Measurements from ENCODE around the gene SPATA31C2. TPM values are rescaled to one million over a fixed set of nuclear protein-coding genes. Genes with fewer than 3 reads are reported as not detected.

The SPATA31C2 gene
- polyA plus RNA-seq, 1 donor (not counting 4 experiments of a cell fraction or from before 2014, with no cell fraction given): not detected

GRCh38 chr9:88092797-88093331, 45.4 kb downstream of the SPATA31C2 start:
- no peaks in the 10 kb centered on the region for H3K9me1 ChIP-seq (ENCODE audit: control insufficient read depth, extremely low read depth, insufficient read depth, low read length)
- H2AFZ ChIP-seq (ENCODE audit: control insufficient read depth, low read length): no peak overlapping the region
- no peaks in the 10 kb centered on the region for H3K79me2 ChIP-seq (ENCODE audit: control insufficient read depth, insufficient read depth, low read length)
- H3K36me3 ChIP-seq (ENCODE audit: control insufficient read depth in 2 of 2, extremely low read depth in 1 of 2, insufficient read depth in 2 of 2, low read length in 2 of 2): no peaks in the 10 kb centered on the region
- H3K4me1 ChIP-seq (ENCODE audit: control insufficient read depth, extremely low read depth, insufficient read depth, low read length): no peaks in the 10 kb centered on the region
- FAIRE-seq (no peak), DNase-seq (ENCODE audit: low read depth, low spot score) (no peak)
- no peak overlapping the region for H3K4me3 ChIP-seq (ENCODE audit: control insufficient read depth in 2 of 3, extremely low read depth in 1 of 3, insufficient read depth in 2 of 3, low read depth in 1 of 3, low read length in 3 of 3)
- TF ChIP-seq EZH2 (IDR thresholded peaks at IDR 0.05; ENCODE audit: low read length) (no peak), CTCF (optimal IDR thresholded peaks at IDR 0.05 in 1 of 3, IDR thresholded peaks at IDR 0.05 in 1 of 3, conservative IDR thresholded peaks at IDR 0.05 in 1 of 3; ENCODE audit: extremely low read depth in 1 of 3, insufficient read depth in 2 of 3, low read length in 3 of 3) (no peak)
- H3K27ac ChIP-seq (ENCODE audit: control insufficient read depth, insufficient read depth, low read length): no peak overlapping the region
- H3K27me3 ChIP-seq (ENCODE audit: control insufficient read depth, extremely low read depth, insufficient read depth, low read length): no peaks in the 10 kb centered on the region
- dilution Hi-C loops (cut with MboI; ENCODE audit: extremely low pct_ligation_motif_present, low sequenced_read_pairs): no loop called here
- no peaks in the 10 kb centered on the region for H4K20me1 ChIP-seq (ENCODE audit: control insufficient read depth, extremely low read depth, insufficient read depth, low read length)
- no peaks in the 10 kb centered on the region for H3K9me3 ChIP-seq (ENCODE audit: control insufficient read depth, low read depth, low read length)
- H3K4me2 ChIP-seq (ENCODE audit: control insufficient read depth, extremely low read depth, insufficient read depth, low read depth, low read length): no peak overlapping the region
- no peak overlapping the region for H3K9ac ChIP-seq (ENCODE audit: control insufficient read depth, extremely low read depth, insufficient read depth, low read length)

DNA sequence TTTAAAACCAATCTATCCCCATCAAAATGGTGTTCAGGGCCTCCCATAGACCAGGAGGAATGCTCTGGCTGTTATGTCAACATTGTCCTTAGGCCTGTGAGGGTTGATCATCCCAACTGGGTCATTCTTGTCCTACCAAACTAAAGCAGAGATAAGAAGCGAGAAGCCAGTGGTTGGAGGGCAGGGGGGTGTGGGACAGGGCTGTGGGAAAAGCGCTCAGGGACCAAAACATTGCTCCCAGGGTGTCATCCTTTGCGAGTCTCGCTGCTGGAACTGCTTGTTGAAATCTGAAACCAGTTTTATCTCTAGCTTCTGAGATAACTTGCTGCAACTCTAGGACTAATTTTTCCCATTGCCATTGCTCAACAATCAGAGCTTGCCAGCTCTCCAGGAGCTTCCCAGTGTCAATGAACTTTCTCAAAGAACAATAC, 48.1 kb downstream of the SPATA31C2 start:
- Histone ChIP-seq H3K4me2 (ENCODE audit: control insufficient read depth, extremely low read depth, insufficient read depth, low read depth, low read length) (no peak overlapping the region), H3K4me1 (ENCODE audit: control insufficient read depth, extremely low read depth, insufficient read depth, low read length) (peaks cover 2% of the 10 kb centered on the region)
- no peak for FAIRE-seq

More for the DNA sequence above, 48.1 kb downstream of the SPATA31C2 start:
- no peak for DNase-seq (ENCODE audit: low read depth, low spot score)
- no peak overlapping the region for H3K27ac ChIP-seq (ENCODE audit: control insufficient read depth, insufficient read depth, low read length)
- no peaks in the 10 kb centered on the region for H3K27me3 ChIP-seq (ENCODE audit: control insufficient read depth, extremely low read depth, insufficient read depth, low read length)
- dilution Hi-C loops (cut with MboI; ENCODE audit: extremely low pct_ligation_motif_present, low sequenced_read_pairs): no loop called here
- H3K9ac ChIP-seq (ENCODE audit: control insufficient read depth, extremely low read depth, insufficient read depth, low read length): no peak overlapping the region
- no peak overlapping the region for H3K4me3 ChIP-seq (ENCODE audit: control insufficient read depth in 2 of 3, extremely low read depth in 1 of 3, insufficient read depth in 2 of 3, low read depth in 1 of 3, low read length in 3 of 3)
- no peak overlapping the region for H2AFZ ChIP-seq (ENCODE audit: control insufficient read depth, low read length)
- TF ChIP-seq EZH2 (IDR thresholded peaks at IDR 0.05; ENCODE audit: low read length): no peak
- TF ChIP-seq CTCF (optimal IDR thresholded peaks at IDR 0.05 in 1 of 3, IDR thresholded peaks at IDR 0.05 in 1 of 3, conservative IDR thresholded peaks at IDR 0.05 in 1 of 3; ENCODE audit: extremely low read depth in 1 of 3, insufficient read depth in 2 of 3, low read length in 3 of 3): no peak
- H3K36me3 ChIP-seq (ENCODE audit: control insufficient read depth in 2 of 2, extremely low read depth in 1 of 2, insufficient read depth in 2 of 2, low read length in 2 of 2): no peaks in the 10 kb centered on the region
- no peaks in the 10 kb centered on the region for H3K9me1 ChIP-seq (ENCODE audit: control insufficient read depth, extremely low read depth, insufficient read depth, low read length)
- H3K9me3 ChIP-seq (ENCODE audit: control insufficient read depth, low read depth, low read length): no peaks in the 10 kb centered on the region
- H4K20me1 ChIP-seq (ENCODE audit: control insufficient read depth, extremely low read depth, insufficient read depth, low read length): no peaks in the 10 kb centered on the region
- no peaks in the 10 kb centered on the region for H3K79me2 ChIP-seq (ENCODE audit: control insufficient read depth, insufficient read depth, low read length)

All from keratinocyte (primary cell).